ENCODE results near the gene KIF12. TPM values are rescaled to one million over a fixed set of nuclear protein-coding genes. Genes with fewer than 3 reads are reported as not detected.

Gene KIF12
- total and polyA plus RNA-seq, 2 experiments from 2014 or later = 4.2 to 4.3 TPM

DNA sequence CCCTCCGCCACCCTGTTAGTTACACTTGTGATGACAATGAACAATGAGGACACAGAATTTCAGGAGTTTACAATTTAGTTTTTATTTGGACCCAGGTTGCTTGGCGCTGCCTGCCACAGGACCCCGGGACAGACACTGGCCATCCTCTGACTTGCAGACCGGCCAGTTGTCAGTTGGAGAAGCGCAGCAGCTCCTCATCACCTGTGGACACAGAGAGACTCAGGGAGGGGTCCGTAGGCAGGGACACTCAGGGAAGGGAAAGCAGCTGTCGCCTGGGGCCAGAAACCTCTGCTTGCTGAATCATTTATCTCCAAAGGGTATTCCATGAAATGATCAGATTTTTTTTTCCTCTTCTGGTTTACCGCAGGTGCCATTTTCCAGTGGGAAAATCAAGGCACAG, 39.0 kb downstream of the KIF12 start (continued):
- TF ChIP-seq, protein P1, sequence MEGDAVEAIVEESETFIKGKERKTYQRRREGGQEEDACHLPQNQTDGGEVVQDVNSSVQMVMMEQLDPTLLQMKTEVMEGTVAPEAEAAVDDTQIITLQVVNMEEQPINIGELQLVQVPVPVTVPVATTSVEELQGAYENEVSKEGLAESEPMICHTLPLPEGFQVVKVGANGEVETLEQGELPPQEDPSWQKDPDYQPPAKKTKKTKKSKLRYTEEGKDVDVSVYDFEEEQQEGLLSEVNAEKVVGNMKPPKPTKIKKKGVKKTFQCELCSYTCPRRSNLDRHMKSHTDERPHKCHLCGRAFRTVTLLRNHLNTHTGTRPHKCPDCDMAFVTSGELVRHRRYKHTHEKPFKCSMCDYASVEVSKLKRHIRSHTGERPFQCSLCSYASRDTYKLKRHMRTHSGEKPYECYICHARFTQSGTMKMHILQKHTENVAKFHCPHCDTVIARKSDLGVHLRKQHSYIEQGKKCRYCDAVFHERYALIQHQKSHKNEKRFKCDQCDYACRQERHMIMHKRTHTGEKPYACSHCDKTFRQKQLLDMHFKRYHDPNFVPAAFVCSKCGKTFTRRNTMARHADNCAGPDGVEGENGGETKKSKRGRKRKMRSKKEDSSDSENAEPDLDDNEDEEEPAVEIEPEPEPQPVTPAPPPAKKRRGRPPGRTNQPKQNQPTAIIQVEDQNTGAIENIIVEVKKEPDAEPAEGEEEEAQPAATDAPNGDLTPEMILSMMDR (conservative IDR thresholded peaks at IDR 0.05; ENCODE audit: low read depth in 2 of 2) = no peak
- no peak for TF ChIP-seq STAT1 (IDR thresholded peaks at IDR 0.05; ENCODE audit: unreplicated experiment)
- TF ChIP-seq, protein P2, sequence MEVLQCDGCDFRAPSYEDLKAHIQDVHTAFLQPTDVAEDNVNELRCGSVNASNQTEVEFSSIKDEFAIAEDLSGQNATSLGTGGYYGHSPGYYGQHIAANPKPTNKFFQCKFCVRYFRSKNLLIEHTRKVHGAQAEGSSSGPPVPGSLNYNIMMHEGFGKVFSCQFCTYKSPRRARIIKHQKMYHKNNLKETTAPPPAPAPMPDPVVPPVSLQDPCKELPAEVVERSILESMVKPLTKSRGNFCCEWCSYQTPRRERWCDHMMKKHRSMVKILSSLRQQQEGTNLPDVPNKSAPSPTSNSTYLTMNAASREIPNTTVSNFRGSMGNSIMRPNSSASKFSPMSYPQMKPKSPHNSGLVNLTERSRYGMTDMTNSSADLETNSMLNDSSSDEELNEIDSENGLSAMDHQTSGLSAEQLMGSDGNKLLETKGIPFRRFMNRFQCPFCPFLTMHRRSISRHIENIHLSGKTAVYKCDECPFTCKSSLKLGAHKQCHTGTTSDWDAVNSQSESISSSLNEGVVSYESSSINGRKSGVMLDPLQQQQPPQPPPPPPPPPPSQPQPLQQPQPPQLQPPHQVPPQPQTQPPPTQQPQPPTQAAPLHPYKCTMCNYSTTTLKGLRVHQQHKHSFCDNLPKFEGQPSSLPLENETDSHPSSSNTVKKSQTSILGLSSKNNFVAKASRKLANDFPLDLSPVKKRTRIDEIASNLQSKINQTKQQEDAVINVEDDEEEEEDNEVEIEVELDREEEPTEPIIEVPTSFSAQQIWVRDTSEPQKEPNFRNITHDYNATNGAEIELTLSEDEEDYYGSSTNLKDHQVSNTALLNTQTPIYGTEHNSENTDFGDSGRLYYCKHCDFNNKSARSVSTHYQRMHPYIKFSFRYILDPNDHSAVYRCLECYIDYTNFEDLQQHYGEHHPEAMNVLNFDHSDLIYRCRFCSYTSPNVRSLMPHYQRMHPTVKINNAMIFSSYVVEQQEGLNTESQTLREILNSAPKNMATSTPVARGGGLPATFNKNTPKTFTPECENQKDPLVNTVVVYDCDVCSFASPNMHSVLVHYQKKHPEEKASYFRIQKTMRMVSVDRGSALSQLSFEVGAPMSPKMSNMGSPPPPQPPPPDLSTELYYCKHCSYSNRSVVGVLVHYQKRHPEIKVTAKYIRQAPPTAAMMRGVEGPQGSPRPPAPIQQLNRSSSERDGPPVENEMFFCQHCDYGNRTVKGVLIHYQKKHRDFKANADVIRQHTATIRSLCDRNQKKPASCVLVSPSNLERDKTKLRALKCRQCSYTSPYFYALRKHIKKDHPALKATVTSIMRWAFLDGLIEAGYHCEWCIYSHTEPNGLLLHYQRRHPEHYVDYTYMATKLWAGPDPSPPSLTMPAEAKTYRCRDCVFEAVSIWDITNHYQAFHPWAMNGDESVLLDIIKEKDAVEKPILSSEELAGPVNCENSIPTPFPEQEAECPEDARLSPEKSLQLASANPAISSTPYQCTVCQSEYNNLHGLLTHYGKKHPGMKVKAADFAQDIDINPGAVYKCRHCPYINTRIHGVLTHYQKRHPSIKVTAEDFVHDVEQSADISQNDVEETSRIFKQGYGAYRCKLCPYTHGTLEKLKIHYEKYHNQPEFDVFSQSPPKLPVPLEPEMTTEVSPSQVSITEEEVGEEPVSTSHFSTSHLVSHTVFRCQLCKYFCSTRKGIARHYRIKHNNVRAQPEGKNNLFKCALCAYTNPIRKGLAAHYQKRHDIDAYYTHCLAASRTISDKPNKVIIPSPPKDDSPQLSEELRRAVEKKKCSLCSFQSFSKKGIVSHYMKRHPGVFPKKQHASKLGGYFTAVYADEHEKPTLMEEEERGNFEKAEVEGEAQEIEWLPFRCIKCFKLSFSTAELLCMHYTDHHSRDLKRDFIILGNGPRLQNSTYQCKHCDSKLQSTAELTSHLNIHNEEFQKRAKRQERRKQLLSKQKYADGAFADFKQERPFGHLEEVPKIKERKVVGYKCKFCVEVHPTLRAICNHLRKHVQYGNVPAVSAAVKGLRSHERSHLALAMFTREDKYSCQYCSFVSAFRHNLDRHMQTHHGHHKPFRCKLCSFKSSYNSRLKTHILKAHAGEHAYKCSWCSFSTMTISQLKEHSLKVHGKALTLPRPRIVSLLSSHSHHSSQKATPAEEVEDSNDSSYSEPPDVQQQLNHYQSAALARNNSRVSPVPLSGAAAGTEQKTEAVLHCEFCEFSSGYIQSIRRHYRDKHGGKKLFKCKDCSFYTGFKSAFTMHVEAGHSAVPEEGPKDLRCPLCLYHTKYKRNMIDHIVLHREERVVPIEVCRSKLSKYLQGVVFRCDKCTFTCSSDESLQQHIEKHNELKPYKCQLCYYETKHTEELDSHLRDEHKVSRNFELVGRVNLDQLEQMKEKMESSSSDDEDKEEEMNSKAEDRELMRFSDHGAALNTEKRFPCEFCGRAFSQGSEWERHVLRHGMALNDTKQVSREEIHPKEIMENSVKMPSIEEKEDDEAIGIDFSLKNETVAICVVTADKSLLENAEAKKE (CRISPR knock-in tag; IDR thresholded peaks at IDR 0.05) = no peak
- TF ChIP-seq ZNF114 (CRISPR knock-in tag; IDR thresholded peaks at IDR 0.05) = no peak
- TF ChIP-seq JUNB (IDR thresholded peaks at IDR 0.05; ENCODE audit: unreplicated experiment) = no peak
- no peak for TF ChIP-seq POLR2AphosphoS5 (IDR thresholded peaks at IDR 0.05; ENCODE audit: low read depth)
- TF ChIP-seq ZNF331 (CRISPR knock-in tag; IDR thresholded peaks at IDR 0.05; ENCODE audit: low read depth) = no peak
